Measurements from ENCODE around the gene VEZF1. TPM values are rescaled to one million over a fixed set of nuclear protein-coding genes. Genes with fewer than 3 reads are reported as not detected.

VEZF1 gene
- total RNA-seq, 2 donors from 2014 or later = 50.3 to 59.3 TPM

DNA sequence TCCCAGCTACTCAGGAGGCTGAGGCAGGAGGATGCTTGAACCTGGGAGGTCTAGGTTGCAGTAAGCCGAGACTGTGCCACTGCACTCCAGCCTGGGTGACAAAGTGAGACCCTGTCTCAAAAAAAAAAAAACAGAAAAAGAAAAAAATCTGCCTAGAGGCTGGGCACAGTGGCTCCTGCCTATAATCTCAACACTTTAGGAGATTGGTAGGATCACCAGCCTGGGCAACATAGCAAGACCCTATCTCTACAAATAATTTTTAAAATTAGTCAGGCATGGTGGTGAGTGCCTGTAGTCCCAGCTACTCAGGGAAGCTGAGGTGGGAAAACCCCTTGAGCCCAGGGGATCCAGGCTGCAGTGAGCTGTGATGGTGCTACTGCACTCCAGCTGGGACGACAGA, 50.6 kb downstream of the VEZF1 start:
- no peaks in the 10 kb centered on the region for H3K27me3 ChIP-seq (ENCODE audit: control insufficient read depth, insufficient read depth, low read length, poor library complexity, severe bottlenecking)

DNA sequence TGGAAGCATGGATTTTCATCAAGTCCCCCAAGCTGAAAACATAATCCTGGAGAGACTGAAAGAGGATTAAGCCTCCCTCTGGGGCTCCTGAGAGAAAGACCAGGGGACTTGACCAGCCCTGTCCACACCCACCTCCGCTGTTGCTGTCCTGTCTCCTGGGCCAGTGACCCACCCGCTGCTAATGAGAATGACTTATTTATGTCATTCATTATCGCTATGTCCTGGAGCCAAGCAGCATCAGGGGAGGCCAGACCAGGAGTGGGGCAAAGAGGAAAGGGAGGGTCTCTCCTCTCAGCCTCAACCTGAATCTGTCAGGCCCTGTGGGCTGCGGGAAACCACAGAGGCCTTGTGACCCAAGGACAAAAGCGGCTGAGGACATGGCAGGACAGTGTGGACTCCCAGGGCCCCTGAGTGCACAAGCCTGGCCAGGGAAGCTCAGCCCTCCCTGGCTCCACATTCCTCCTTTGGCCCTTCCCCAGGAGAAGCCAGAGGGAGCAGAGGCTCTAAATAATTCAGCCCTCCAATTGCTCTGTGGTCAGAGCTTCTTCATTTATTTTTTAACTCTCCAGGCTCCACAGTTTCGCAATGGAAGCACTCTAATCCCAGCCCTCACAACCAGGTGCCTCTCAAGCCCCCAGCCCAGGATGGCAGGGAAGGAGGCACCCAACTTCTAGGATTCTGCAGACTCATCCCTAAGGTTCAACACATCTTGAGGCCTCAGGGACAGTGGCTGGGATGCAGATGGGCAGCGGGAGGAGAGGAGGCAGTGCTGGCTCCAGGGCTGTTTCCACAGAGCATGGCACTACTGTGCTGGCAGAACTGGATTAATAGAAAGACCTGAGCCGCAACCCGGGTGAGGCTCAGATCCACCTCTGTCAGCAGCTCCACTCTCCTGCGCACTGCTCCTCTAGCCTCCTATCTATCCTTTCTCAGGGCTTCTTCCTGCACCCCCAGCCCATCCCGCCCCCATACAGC, 51.9 kb downstream of the VEZF1 start:
- Mint-ChIP-seq H3K36me3 (ENCODE audit: low read depth) (no peaks in the 10 kb centered on the region), H3K27me3 (ENCODE audit: insufficient read depth) (peaks cover 7% of the 10 kb centered on the region), H3K27ac (peak overlapping the region; percentile 72), H3K4me1 (peaks cover 22% of the 10 kb centered on the region), H3K9me3 (no peaks in the 10 kb centered on the region), H3K4me3 (no peak overlapping the region)
- no peaks in the 10 kb centered on the region for H3K9me3 ChIP-seq (ENCODE audit: control insufficient read depth, low read length)
- no peaks in the 10 kb centered on the region for H3K36me3 ChIP-seq (ENCODE audit: control insufficient read depth, insufficient read depth, low read length)
- WGBS, 2 experiments (ENCODE audit: insufficient coverage in 1 of 2, insufficient read length in 1 of 2) = 66 to 72% methylated on average over 7 to 11 of the region's 11 CpGs
- H3K9ac ChIP-seq (ENCODE audit: extremely low read depth, low read length, poor library complexity, severe bottlenecking) = peak overlapping the region; percentile 53
- TF ChIP-seq, protein P1, sequence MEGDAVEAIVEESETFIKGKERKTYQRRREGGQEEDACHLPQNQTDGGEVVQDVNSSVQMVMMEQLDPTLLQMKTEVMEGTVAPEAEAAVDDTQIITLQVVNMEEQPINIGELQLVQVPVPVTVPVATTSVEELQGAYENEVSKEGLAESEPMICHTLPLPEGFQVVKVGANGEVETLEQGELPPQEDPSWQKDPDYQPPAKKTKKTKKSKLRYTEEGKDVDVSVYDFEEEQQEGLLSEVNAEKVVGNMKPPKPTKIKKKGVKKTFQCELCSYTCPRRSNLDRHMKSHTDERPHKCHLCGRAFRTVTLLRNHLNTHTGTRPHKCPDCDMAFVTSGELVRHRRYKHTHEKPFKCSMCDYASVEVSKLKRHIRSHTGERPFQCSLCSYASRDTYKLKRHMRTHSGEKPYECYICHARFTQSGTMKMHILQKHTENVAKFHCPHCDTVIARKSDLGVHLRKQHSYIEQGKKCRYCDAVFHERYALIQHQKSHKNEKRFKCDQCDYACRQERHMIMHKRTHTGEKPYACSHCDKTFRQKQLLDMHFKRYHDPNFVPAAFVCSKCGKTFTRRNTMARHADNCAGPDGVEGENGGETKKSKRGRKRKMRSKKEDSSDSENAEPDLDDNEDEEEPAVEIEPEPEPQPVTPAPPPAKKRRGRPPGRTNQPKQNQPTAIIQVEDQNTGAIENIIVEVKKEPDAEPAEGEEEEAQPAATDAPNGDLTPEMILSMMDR (conservative IDR thresholded peaks at IDR 0.05) = no peak
- peak; percentile 88 for DNase-seq
- no peak overlapping the region for H3K4me3 ChIP-seq (ENCODE audit: low read length)
- peak overlapping the region; percentile 100 for H3K27ac ChIP-seq (ENCODE audit: low read depth, low read length)
- no peaks in the 10 kb centered on the region for H3K27me3 ChIP-seq (ENCODE audit: control insufficient read depth, insufficient read depth, low read length, poor library complexity, severe bottlenecking)
- H3K4me1 ChIP-seq (ENCODE audit: control insufficient read depth, insufficient read depth, low read length) = peaks cover 13% of the 10 kb centered on the region

More for the DNA sequence above, 50.6 kb downstream of the VEZF1 start:
- TF ChIP-seq, protein P1 (conservative IDR thresholded peaks at IDR 0.05) = no peak
- Histone ChIP-seq H3K9me3 (ENCODE audit: control insufficient read depth, low read length) (no peaks in the 10 kb centered on the region), H3K4me3 (ENCODE audit: low read length) (no peak overlapping the region), H3K36me3 (ENCODE audit: control insufficient read depth, insufficient read depth, low read length) (no peaks in the 10 kb centered on the region), H3K27ac (ENCODE audit: low read depth, low read length) (peak overlapping the region; percentile 100), H3K9ac (ENCODE audit: extremely low read depth, low read length, poor library complexity, severe bottlenecking) (no peak overlapping the region), H3K4me1 (ENCODE audit: control insufficient read depth, insufficient read depth, low read length) (peaks cover 13% of the 10 kb centered on the region)
- WGBS, 2 experiments (ENCODE audit: insufficient coverage in 1 of 2, insufficient read length in 1 of 2) = 100% methylated on average over 2 of the region's 2 CpGs; no CpG with 5 or more reads in 1 of the 2 experiments
- Mint-ChIP-seq H3K27me3 (ENCODE audit: insufficient read depth) (no peaks in the 10 kb centered on the region), H3K4me3 (no peak overlapping the region), H3K36me3 (ENCODE audit: low read depth) (no peaks in the 10 kb centered on the region), H3K4me1 (peaks cover 23% of the 10 kb centered on the region), H3K27ac (no peak overlapping the region), H3K9me3 (no peaks in the 10 kb centered on the region)
- DNase-seq = no peak

DNA sequence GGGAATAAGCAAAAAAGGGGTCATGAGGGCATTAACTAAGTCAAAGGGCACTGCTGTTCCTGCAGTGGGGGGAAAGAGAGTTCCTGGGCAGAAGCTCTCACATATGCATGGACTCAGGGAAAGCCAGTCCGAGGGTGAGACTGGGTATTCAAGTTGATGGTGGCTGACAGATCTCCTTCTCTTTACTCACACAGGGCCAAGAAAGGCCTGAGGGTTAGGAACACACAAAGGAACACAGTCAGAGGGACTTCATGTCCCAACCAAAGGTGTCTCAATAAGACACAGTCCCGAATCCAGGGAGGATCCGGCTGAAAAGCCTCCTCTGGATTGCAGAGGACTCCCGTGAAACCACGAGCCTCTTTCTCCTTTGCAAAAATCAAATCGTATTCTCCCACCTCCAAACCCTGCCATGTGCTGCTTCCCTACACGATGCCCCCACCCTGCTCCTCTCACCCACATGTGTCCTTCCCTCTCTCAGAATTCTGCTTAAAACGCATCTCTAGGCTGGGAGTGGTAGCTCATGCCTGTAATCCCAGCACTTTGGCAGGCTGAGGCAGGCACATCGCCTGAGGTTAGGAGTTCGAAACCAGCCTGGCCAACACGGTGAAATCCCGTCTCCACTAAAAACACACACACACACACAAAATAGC, 56.4 kb downstream of the VEZF1 start:
- H3K27ac Mint-ChIP-seq = no peak overlapping the region
- Histone ChIP-seq H3K4me1 (ENCODE audit: control insufficient read depth, insufficient read depth, low read length) (peaks cover 20% of the 10 kb centered on the region), H3K36me3 (ENCODE audit: control insufficient read depth, insufficient read depth, low read length) (no peaks in the 10 kb centered on the region), H3K9me3 (ENCODE audit: control insufficient read depth, low read length) (no peaks in the 10 kb centered on the region), H3K27ac (ENCODE audit: low read depth, low read length) (peak overlapping the region; percentile 74), H3K27me3 (ENCODE audit: control insufficient read depth, insufficient read depth, low read length, poor library complexity, severe bottlenecking) (no peaks in the 10 kb centered on the region), H3K4me3 (ENCODE audit: low read length) (no peak overlapping the region), H3K9ac (ENCODE audit: extremely low read depth, low read length, poor library complexity, severe bottlenecking) (no peak overlapping the region)
- H3K27me3 Mint-ChIP-seq (ENCODE audit: insufficient read depth) = peaks cover 8% of the 10 kb centered on the region
- TF ChIP-seq, protein P1 (conservative IDR thresholded peaks at IDR 0.05) = no peak
- 85 to 90% methylated on average over 12 of the region's 12 CpGs for WGBS, 2 experiments (ENCODE audit: insufficient coverage in 1 of 2, insufficient read length in 1 of 2)
- no peak for DNase-seq
- no peaks in the 10 kb centered on the region for H3K9me3 Mint-ChIP-seq
- peaks cover 56% of the 10 kb centered on the region for H3K4me1 Mint-ChIP-seq
- no peak overlapping the region for H3K4me3 Mint-ChIP-seq
- no peaks in the 10 kb centered on the region for H3K36me3 Mint-ChIP-seq (ENCODE audit: low read depth)

All from endodermal cell (in vitro differentiated cells).